Measurements from ENCODE around the gene CFAP99.
"Not testable (repeated sequence)": the region's sequence is repeated elsewhere in the genome, so short reads cannot be mapped to it uniquely, and the experiment has no call there.

Gene CFAP99

DNA sequence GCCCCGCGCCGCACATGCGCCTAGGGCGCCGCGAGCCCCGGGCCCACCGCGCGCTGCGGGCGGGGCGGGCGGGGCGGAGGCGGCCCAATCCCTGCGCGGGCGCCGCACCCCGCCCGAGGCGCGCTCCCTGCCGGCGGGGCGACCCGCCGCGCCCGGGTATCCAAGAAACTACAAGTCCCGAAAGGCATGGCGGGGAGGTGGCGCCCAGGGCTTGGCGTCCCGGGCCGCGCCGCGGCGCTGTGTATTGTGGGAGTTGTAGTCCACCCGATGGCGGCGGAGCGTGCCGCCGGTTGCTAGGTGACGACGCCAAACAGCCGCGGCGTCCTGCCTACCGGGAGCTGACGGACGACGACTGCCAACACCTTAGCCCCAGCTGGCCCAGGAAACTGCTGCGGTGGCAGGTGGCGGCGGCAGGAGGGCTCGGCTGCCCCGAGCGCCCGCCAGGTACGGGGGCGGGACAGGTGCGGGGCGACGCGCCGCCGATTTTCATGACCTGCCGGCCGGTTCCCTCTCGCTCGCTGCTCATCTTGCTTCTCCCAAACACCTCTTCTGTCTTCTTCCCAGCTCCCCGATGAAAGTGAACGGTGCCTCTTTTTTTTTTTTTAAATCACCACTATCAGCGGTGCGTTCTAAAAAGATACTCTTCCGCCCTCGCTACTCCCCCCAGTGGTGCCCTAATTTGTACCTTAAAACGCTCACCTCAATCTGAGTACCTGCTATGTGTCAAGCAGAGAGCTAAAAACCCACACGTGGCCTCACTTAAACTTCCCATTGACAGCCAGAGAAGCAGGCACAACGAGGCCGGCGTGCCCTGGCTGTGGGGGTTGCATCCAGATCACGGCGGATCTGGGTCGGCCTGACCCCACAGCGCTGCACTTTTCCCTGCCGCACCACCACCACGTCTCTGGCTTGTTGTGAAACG lies at the start of gene CFAP99:
Gene CFAP99, plus strand, starts transcription at position 306 of the 922 bp plus-strand sequence.
- DNase-seq = peak; percentile 87

DNA sequence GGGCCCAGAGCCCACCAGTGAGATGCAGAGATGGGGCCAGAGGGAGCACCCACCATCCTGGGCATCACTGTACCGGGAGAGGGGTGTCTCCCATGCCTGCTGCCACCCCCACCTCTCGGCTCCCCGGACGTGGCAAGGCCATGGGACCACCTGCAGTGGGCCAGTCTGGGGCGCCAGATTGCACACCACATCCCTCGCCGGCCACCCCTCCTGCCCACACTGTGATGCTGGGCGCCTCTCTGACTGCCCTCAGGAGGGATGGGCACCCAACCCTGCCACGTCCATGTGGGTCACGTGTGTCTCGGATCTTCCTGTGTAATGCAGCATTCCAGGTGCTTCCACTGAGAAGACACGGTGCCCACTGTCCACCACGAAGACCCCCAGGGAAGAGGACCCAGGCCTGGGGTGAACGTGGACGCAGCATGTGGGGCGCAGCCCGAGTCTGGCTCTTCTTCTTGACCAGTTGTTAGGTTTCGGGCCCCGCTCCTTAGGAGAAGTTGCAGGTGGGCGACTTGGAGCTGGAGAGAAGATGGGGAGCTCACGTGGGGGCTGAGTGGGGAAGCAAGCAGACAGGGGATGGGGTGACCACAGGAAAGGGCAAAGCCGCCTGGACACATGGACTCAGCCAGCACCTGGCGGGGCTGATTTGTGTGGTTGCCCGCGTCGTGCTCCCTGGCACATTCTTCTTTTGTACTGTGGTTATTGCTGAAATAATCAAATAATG lies 48.0 kb upstream of the CFAP99 start:
- DNase-seq = no peak

DNA sequence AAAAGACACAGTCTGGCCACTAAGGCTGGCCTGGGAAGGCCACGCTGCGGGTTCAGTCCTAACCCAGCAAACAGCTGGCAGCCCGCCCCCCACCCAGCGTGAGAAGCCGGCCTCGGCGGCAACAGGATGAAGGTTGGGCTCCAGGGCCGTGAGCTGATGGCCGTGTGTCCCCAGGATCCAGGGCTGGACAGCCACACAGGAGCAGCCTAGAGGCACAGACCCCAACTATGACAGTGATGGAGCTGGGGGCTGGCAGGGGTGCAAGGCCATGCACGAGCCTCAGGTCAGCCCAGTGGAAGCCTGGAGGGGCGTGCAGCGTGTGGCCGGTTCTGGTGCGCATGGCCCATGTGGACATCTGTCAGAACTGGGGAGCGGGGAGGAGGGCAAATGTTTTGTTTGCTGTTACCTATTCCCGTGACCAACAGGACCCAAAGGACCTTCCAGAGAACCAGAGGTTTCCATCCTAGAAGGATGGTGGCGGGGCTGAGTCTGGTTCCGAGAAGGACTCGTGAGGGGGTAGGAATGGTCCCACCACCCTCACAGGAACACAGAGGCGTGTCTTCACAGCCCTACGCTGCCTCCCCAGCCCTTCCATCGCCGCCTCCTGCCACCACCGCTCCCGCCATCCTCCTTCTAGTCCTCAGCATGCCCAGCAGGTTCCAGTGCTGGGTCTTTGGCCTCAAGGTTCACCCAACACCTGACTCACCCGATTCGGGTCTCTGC lies 46.8 kb upstream of the CFAP99 start:
- DNase-seq = no peak

DNA sequence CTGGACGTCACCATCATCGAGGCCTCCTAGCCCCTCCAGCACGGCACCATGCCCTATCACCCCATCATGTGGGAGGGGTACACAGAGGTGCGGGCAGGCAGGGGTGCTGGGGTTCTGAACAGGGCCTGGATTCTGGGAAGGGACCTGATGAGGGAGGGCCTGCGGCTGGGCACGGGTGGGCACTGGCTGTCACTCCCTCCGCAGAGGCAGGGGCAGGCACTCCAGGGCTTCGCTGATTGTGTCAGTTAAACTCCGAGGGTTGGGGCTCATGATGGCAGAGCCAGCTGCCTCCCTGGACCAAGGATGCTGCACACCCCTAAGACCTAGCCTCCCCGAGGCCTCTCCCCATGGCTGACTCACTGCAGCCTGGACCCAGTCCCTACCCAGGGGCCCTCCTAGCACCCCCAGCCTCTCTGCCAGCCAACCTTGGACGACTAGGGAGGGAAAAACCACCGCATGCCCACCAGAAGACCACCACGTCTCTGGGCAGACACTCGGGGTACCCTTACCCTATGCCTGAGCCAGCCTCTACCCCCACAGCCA lies 46.2 kb upstream of the CFAP99 start:
- DNase-seq = no peak

DNA sequence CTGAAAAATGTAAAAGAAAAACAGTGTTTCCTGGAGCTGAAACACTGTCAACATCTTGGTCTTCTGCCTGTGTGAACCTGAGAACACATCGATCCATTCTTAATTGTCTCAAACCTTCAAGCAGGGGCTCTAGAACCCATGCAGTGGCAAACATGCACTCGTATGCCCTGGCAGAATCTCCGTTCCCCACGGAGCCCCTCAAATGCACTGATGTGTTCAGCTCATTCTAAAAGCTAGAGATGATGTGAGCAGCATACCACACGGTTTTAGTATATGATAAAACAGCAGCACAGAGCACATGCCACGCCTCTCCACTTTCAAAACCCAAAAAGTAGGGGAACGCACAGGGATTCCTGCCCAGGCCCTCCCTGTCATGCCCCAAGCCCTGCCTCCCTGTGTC lies 45.2 kb upstream of the CFAP99 start:
- no peak for DNase-seq

DNA sequence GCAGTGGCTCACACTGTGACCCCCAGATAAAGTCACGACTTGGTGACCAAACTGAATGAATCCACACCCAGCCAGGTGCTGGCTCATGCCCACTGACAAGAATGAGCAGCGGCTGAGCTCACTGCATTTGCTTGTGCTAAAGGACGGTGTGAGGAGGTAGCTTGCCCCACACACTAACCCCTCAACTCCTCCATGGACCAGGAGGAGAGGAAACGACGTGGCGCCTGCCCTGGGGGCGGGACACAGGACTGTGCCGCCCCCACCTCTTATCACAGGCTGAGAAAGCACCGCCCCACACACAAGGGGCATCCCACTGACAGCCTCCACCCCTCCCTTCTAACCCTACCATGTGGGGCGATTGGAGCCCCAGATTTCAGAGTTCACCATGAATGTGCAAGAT lies 43.3 kb upstream of the CFAP99 start:
- no peak for DNase-seq

DNA sequence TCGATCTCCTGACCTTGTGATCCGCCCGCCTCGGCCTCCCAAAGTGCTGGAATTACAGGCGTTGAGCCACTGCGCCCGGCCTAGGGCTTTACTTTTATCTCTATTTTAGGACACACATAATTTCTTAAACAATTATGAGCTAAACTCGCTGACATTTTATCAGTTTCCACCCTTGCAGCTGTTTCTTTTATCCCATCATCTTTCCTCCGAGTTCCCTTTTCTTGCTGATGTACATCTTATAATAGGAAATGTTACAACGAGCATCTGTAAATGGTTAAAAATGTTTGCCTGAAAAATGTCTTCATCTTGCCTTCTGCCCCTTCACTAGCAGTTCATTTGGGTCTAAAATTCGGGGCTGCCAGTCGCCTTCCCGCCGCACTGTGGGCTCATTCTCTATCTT lies 41.5 kb upstream of the CFAP99 start:
- DNase-seq = no peak

DNA sequence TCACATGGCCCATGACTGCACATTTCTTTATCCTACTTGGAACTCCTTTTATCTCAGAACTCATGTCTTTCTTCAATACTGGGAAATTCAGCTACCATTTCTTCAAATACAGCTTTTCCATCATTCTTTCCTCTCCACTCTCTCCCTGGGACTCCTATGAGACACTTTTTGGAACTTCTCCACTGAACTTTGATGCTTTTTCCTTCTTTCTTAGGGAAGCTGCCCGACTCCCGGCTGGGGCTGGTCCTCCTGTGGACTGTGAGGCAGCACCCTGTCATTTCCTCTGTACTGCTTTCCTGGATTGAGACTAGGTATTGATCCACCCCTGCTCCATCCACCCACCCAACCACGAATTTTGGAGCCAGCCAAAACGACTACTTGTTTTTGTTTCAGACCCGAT lies 40.4 kb upstream of the CFAP99 start:
- no peak for DNase-seq

DNA sequence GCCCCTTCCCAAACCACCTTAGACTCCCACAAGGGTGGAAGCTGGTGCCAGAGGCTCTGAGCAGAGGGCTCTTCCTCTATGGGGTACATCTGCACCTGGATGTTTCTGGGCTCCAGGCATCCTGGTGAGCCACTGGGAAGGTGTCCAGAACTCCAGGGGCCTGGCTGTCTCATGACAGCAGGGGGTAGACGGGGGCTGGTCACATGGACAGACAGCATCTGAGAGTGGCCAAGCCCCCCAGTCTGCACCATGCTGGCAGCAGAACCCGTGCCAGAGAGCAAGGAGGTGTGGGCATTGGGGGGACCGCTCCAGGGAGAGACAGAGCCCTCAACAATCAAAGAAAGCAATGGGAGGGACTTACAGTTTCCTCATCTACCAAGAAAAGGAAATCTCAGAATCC lies 39.9 kb upstream of the CFAP99 start:
- no peak for DNase-seq

DNA sequence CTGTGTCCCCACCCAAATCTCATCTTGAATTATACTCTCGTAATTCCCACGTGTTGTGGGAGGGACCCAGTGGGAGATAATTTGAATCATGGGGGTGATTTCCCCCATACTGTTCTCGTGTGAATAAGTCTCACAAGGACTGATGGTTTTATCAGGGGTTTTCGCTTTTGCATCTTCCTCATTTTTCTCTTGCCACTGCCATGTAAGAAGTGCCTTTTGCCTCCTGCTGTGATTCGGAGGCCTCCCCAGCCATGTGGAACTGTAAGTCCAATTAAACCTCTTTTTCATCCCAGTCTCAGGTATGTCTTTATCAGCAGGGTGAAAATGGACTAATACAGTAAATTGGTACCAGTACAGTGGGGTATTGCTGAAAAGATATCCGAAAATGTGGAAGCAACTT lies 38.2 kb upstream of the CFAP99 start:
- DNase-seq = not testable (repeated sequence)

DNA sequence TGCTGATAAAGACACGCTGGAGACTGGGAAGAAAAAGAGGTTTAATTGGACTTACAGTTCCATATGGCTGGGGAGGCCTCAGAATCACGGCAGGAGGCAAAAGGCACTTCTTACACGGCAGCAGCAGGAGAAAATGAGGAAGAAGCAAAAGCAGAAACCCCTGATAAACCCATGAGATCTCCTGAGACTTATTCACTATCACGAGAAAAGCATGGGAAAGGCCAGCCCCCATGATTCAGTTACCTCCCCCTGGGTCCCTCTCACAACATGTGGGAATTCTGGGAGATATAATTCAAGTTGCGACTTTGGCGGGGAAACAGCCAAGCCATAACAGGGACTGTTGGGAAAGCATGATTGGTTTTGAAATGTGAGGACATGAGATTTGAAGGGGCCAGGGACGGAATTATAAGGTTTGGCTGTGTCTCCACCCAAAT lies 36.0 kb upstream of the CFAP99 start:
- not testable (repeated sequence) for DNase-seq

DNA sequence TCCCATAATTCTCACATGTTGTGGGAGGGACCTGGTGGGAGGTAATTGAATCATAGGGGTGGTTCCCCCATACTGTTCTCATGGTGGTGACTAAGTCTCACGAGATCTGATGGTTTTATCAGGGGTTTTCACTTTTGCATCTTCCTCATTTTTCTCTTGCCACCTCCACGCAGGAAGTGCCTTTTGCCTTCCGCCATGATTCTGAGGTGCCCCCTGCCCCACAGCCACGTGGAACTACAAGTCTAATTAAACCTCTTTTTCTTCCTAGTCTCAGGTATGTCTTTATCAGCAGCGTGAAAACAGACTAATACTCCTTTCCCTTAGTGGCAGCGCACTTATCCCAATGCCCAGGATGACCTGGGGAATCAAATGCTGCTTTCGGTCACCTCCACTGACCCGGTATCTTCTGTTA lies 35.5 kb upstream of the CFAP99 start:
- not testable (repeated sequence) for DNase-seq

DNA sequence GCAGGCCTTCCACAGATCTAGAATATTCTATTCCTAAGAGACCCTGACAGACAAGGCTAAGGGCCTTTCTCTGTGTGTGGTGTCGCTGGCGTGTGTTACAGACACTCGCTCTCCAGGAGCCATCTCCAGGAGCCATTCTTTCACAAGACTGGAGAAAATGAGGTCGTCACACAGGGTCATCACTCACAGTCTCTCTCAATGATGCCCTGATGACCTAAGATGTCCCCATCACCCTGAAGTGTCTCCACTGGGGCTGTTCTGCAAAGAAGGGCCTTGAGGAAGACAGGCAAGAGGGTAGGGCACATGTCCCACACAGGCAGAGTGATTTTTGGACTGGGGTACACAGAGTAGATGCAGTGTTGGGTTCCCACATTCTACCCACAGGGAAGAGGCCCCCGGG lies 35.0 kb upstream of the CFAP99 start:
- no peak for DNase-seq

DNA sequence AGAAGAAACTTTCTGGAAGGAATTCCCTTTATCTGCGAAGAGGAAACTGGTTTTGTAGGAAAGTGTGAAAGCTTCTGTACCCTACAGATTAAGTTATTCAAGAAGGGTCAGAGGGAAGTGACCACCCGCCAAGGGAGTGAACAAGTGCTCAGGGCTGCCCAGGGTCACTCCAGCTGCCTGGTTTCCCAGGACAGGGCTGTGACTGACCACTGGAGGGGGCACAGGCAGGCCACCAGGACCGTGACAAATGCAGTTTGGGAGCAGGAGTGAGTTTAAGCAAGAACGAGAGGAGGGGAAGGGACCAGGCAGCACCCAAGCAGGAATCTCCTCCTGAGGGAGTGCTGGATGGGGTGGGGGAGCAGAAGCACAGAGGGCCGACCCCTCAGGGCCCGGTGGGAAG lies 34.5 kb upstream of the CFAP99 start:
- no peak for DNase-seq

DNA sequence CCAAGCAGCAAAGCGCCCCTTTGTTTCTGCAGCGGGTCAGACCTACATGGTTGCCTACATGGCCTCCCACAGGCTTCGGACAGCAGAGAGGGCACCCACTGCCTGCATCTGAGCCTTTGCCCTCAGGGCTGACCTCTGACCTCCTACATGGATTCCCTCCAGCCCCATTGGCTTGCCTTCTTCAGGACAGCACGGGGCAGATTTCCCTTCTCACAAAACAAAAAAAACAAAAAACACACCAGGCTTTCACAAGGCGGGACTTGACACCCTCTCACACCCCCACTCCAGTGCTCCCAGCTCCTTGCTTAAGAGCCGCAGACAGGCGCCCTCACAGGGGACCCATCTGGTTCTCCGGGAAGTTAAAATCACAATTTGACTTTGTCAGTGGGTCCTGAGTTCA lies 33.2 kb upstream of the CFAP99 start:
- no peak for DNase-seq

DNA sequence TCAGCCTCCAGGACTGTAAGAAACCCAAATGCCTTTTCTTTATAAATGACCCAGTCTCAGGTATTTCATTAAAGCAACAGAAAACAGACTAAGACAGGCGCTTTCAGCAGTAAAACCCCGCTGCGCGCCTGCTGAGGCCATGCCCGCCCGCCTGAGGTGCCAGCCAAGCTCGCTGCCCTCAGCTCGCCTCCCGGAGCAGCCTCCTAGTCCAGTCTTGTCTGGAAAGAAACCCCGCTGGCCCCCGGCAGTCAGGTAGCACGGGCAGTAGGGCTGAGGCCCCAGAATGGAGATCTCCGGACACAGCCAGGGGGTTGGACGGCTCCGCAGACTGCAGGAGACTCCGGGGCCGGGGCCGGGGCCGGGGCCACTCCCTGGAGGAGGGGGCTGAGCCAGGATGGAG lies 32.0 kb upstream of the CFAP99 start:
- no peak for DNase-seq

DNA sequence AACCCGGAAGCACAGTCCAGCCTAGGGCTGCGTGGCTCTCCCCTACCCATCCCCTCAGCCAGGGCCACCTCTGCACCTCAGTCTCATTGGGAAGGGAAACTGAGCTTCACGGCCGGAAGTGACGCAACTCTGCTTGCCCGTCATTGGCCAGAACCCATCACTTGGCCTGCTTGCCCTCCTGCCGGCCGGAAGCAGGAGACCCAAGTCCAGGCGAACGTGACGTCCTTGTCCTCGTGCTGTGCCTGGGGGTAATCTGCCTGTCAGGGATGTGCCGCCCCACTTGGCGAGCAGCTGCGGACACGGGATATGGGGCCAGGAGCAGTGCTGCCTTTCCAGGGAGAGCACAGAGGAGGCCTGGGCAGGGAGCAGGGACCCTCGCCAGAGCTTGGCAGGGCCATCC lies 31.5 kb upstream of the CFAP99 start:
- DNase-seq = no peak

DNA sequence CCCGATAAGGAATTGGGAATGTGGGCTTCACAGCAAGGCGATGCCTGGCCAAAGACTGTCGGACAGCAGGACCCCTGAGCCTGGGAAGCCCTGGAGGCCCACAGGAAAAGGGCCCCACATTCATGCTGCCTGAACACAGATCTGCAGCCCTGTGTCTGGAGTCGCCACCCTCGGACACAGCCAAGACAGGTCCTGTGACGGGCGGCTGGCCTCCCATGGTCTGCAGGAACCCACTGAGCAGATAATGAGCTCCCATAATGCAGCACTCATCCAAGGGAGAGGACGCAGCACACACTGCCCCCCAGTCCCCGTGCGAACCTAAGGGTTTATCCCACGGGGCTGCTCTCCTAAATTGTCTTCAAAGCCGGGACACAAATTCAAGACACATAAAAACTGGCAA lies 30.9 kb upstream of the CFAP99 start:
- DNase-seq = no peak

DNA sequence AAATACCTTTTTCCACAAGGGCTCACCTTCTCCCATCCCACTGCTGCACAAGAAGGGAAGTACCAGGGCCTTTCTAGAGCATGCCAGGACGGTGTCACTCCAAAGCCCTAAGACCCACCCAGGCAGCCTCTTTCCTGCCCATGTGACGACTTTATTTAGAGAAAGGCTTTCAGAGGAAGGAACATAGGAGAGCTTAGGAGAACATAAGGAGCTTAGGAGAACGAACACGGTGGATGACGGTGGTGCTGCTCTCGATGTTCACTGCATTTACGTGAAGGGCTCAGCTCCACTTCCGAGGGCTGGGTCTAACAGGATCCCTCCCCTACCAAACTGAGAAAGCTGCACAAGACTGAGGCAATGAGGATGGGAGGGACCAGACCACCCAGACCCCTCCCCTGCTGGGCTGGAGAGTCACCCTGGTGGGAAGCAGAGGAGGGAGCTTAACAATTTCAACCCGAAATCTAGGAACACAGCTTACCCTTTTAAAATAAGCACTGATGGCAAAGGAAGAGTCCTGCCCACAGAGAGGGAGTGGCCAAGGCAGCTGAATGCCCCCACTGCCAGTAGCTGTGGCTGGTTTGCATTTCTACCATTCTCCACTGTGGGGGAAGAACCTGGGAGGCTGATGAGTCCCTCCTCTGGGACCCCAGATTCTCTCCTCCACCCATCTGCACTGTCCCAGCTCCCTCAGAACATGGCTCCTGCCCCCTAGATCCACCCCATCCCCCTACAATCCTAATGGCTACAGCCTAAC lies 30.1 kb upstream of the CFAP99 start:
- no peak for DNase-seq

DNA sequence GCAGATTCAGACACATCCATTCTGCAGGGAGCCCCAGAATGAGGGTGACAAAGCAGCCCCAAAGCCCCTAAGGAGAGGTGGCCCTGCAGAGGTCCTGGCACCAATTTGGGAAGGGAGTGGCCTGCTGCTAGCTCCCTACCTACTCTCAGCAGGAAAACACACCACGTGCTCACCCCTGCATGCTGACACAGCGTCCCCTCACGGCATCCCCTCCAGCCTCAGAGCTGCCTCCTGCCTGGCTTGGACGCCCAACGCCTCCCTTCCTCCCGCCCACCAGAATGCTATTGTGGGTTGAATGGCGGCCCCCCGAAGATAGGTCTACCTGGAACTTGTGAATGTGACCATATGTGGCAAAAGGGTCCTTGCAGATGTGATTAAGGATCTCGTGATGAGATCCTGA lies 29.1 kb upstream of the CFAP99 start:
- DNase-seq = no peak

DNA sequence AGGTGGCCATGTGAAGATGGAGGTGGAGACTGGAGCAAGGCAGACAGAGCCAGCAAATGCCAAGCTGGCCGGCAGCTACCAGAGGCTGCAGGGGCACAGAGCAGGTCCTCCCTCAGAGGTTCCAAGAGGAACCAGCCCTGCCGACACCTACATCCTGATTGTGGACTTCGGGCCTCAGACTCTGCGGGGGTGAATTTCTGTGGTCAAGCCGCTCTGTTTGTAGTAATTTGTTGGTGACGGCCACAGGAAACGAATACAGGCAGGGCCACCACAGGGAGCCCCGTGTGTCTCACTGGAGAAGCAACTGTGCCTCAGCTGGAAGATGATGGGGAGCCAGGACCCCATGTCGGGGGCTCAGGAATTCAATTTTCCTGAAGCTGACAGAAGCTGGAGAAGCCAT lies 28.6 kb upstream of the CFAP99 start:
- DNase-seq = no peak

DNA sequence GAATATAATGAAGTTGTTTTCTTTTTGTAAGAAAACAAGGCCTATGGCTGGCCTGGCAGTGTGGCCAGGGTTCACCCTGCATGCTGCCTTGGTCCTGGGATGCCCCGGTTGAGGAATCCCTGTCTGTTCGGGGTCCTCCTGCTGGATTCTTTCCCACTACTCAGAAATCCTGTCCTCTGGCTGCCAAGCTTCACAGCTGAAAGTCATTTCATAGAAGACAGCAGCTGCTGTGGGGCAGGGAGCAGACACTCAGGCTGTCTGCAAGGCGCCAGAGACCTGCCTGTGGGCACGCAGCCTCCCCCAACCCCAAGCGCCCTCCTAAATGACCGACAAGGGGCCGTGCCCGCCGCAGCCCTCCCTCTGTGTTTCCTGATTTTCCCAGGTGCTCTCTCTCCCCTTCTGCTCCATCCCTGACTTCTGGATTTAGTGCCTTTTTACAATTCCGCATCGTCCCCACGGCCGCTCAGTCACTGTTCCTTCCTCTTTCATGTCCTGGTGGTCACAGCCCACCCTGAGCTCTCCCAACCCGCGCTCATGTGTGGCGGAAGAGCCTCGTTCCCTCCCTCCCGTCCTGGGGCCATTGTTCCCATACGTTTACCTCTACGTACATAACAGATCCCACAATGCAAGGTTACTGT lies 27.9 kb upstream of the CFAP99 start:
- DNase-seq = no peak
